Neutrophil (primary cell): ENCODE results near the gene PTH2R.

Source experiments
- H3K27ac ChIP-seq: fragments of 200-600 bp; sonication (generic); 2 replicates; pipeline ENCODE4 v1.5.1; 2016; ENCODE audit warnings: mild to moderate bottlenecking, moderate library complexity
- H3K27me3 ChIP-seq: fragments of 200-600 bp; sonication (generic); 2 replicates; pipeline ENCODE4 v1.6.0; 2016; ENCODE audit warnings: mild to moderate bottlenecking
- H3K36me3 ChIP-seq: fragments of 200-600 bp; sonication (generic); 2 replicates; pipeline ENCODE4 v1.5.1; 2017
- H3K4me1 ChIP-seq, 2 experiments: fragments of 200-600 bp in 1 of 2; sonication (generic) in 1 of 2; 1 replicate in 1 of 2; 2 replicates in 1 of 2; pipeline versions ENCODE4 v1.5.1 to v1.6.1; 2013 to 2016; ENCODE audit warnings: low read depth in 1 of 2, low read length in 1 of 2, mild to moderate bottlenecking in 1 of 2, moderate library complexity in 1 of 2; ENCODE audit not compliant: control insufficient read depth in 1 of 2, insufficient read depth in 1 of 2
- H3K4me3 ChIP-seq, 2 experiments: fragments of 200-600 bp in 1 of 2; sonication (generic) in 1 of 2; 1 replicate in 1 of 2; 2 replicates in 1 of 2; pipeline ENCODE4 v1.5.1; 2013 to 2016; ENCODE audit warnings: low read depth in 1 of 2, low read length in 1 of 2, mild to moderate bottlenecking in 1 of 2, moderate library complexity in 1 of 2
- H3K9me3 ChIP-seq: fragments of 200-600 bp; sonication (generic); 2 replicates; pipeline ENCODE4 v1.5.1; 2016
- TF ChIP-seq, protein P1 (sequence below): fragments of 200-600 bp; sonication (generic); IDR thresholded peaks from 2 replicates; pipeline ENCODE4 v1.5.1; 2016; ENCODE audit warnings: antibody characterized with exemption

Gene PTH2R

DNA sequence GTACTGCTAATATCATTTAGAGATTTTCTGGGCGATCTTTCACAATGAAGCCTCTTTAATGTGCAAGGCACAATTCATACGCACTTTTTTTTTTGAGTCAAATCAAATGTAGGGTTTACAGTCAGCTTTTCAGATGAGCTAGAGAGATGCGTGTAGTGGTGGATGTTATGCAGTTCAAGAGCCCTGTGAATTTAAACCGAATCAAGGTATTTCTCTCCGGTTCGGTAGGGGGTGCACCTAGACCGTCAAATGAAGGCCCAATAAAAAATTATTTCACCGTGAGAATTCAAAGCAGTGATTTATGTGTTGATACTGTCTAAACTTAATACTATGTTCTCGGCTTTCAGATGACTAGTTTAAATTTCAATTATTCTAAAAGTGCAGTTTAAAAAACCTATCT, 1.1 kb downstream of the PTH2R start:
- peaks cover 87% of the 10 kb centered on the region for H3K27me3 ChIP-seq
- TF ChIP-seq, protein P1, sequence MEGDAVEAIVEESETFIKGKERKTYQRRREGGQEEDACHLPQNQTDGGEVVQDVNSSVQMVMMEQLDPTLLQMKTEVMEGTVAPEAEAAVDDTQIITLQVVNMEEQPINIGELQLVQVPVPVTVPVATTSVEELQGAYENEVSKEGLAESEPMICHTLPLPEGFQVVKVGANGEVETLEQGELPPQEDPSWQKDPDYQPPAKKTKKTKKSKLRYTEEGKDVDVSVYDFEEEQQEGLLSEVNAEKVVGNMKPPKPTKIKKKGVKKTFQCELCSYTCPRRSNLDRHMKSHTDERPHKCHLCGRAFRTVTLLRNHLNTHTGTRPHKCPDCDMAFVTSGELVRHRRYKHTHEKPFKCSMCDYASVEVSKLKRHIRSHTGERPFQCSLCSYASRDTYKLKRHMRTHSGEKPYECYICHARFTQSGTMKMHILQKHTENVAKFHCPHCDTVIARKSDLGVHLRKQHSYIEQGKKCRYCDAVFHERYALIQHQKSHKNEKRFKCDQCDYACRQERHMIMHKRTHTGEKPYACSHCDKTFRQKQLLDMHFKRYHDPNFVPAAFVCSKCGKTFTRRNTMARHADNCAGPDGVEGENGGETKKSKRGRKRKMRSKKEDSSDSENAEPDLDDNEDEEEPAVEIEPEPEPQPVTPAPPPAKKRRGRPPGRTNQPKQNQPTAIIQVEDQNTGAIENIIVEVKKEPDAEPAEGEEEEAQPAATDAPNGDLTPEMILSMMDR = no peak

DNA sequence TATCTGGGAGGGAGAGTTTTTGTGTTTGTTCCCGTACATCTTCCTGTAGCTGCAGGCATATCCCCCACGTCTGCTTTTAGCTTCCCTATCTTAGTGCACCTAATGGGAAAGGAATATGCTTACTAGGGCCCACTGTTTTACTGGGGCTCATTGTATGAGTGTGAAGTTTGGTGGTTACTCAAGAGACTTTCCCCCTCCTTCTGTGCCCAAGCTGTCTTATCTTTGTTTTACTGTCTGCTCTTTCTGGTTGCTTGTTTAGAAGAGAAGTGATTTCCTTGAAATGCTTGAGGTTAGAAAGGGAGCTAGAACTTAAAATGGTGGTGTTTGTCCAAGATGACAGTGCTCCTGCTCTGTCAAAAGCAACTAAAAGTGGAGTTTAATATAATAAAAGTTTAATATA, 7.3 kb downstream of the PTH2R start:
- Histone ChIP-seq H3K27ac (no peak overlapping the region), H3K9me3 (no peaks in the 10 kb centered on the region), H3K4me3 (no peak overlapping the region), H3K27me3 (peaks cover 30% of the 10 kb centered on the region), H3K36me3 (no peaks in the 10 kb centered on the region), H3K4me1 (no peaks in the 10 kb centered on the region)
- TF ChIP-seq, protein P1 = no peak

More for the DNA sequence above, 1.1 kb downstream of the PTH2R start:
- no peaks in the 10 kb centered on the region for H3K9me3 ChIP-seq
- H3K36me3 ChIP-seq = no peaks in the 10 kb centered on the region
- H3K4me1 ChIP-seq = peaks cover 0 to 10% of the 10 kb centered on the region in 2 experiments
- no peak overlapping the region for H3K4me3 ChIP-seq
- no peak overlapping the region for H3K27ac ChIP-seq

DNA sequence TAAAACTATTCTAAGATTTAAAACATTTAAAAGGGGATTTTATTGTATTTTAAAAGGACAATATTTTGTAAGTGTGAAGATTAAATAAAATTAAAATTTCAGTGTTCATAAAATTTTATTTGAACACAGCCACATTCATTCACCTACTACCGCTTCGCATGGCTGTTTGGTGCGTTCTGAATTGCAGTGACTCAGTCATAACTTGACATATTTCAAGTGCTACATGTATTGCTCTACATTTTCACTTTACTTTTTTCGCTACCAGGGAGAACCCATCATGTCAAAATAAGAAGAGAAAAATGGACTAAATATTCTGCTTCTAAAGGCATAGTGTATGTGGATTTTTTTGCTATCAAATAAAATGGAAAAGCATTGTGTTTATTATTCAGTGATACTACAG, 8.7 kb downstream of the PTH2R start:
- Histone ChIP-seq H3K36me3 (no peaks in the 10 kb centered on the region), H3K4me3 (no peak overlapping the region), H3K27ac (no peak overlapping the region), H3K4me1 (no peaks in the 10 kb centered on the region), H3K27me3 (peaks cover 17% of the 10 kb centered on the region), H3K9me3 (no peaks in the 10 kb centered on the region)
- TF ChIP-seq, protein P1 = no peak

DNA sequence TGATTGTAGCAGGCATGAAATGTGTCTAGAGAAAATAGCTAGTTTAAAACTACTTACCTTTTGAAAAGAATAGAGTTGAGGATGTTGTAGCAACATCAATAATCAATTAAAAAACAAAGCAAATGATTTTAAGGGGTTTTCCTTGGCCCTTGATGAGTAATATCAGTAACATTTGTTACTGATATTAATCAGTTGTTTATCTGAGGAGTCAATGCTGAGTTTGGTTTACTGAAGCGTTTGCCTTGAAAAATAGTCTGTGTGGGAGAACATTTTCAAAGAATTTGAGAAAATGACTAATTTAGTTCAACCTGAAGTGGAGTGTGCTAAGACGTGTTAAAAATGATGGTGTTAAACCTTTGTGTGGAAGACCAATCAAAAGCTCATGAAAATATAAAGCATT, 9.3 kb downstream of the PTH2R start:
- Histone ChIP-seq H3K9me3 (no peaks in the 10 kb centered on the region), H3K4me1 (no peaks in the 10 kb centered on the region), H3K27ac (no peak overlapping the region), H3K4me3 (no peak overlapping the region), H3K36me3 (no peaks in the 10 kb centered on the region), H3K27me3 (peaks cover 11% of the 10 kb centered on the region)
- TF ChIP-seq, protein P1 = no peak

GRCh38 chr2:208426412-208427045, 19.9 kb downstream of the PTH2R start:
- Histone ChIP-seq H3K36me3 (no peaks in the 10 kb centered on the region), H3K27me3 (no peaks in the 10 kb centered on the region), H3K4me3 (no peak overlapping the region), H3K4me1 (no peaks in the 10 kb centered on the region), H3K9me3 (no peaks in the 10 kb centered on the region), H3K27ac (no peak overlapping the region)
- TF ChIP-seq, protein P1 = no peak
